ENCODE results near the gene LRRC7.

The LRRC7 gene

GRCh38 chr1:69794831-69795230 is 227.1 kb downstream of the LRRC7 start:
- Histone ChIP-seq H3K27ac (ENCODE audit: insufficient read depth, low read depth, low read length, poor library complexity, severe bottlenecking) (no peak overlapping the region), H3K4me3 (ENCODE audit: insufficient read depth, low read depth, low read length) (no peak overlapping the region), H3K9me3 (ENCODE audit: control insufficient read depth, low read length) (no peaks in the 10 kb centered on the region), H3K4me1 (ENCODE audit: control insufficient read depth, insufficient read depth, low read length) (no peaks in the 10 kb centered on the region), H3K27me3 (ENCODE audit: control insufficient read depth, insufficient read depth, low read length, poor library complexity, severe bottlenecking) (no peaks in the 10 kb centered on the region), H3K36me3 (ENCODE audit: control insufficient read depth, insufficient read depth, low read length) (no peaks in the 10 kb centered on the region)
- WGBS, 2 experiments = 93 to 96% methylated on average over 7 of the region's 7 CpGs

- H3K4me3 ChIP-seq (ENCODE audit: insufficient read depth, low read depth, low read length) = no peak overlapping the region
- 85 to 100% methylated on average over 1 of the region's 2 CpGs for WGBS, 2 experiments
- H3K36me3 ChIP-seq (ENCODE audit: control insufficient read depth, insufficient read depth, low read length) = no peaks in the 10 kb centered on the region
- no peaks in the 10 kb centered on the region for H3K27me3 ChIP-seq (ENCODE audit: control insufficient read depth, insufficient read depth, low read length, poor library complexity, severe bottlenecking)
- H3K4me1 ChIP-seq (ENCODE audit: control insufficient read depth, insufficient read depth, low read length) = no peaks in the 10 kb centered on the region
- no peak overlapping the region for H3K27ac ChIP-seq (ENCODE audit: insufficient read depth, low read depth, low read length, poor library complexity, severe bottlenecking)
- no peaks in the 10 kb centered on the region for H3K9me3 ChIP-seq (ENCODE audit: control insufficient read depth, low read length)
Observed at GRCh38 chr1:69814926-69815325, 247.2 kb downstream of the LRRC7 start.

- Histone ChIP-seq H3K36me3 (ENCODE audit: control insufficient read depth, insufficient read depth, low read length) (no peaks in the 10 kb centered on the region), H3K27ac (ENCODE audit: insufficient read depth, low read depth, low read length, poor library complexity, severe bottlenecking) (no peak overlapping the region), H3K27me3 (ENCODE audit: control insufficient read depth, insufficient read depth, low read length, poor library complexity, severe bottlenecking) (no peaks in the 10 kb centered on the region), H3K4me1 (ENCODE audit: control insufficient read depth, insufficient read depth, low read length) (no peaks in the 10 kb centered on the region), H3K9me3 (ENCODE audit: control insufficient read depth, low read length) (no peaks in the 10 kb centered on the region), H3K4me3 (ENCODE audit: insufficient read depth, low read depth, low read length) (no peak overlapping the region)
Observed at GRCh38 chr1:69824932-69825331, 257.2 kb downstream of the LRRC7 start.

GRCh38 chr1:69827732-69828131 is 260.0 kb downstream of the LRRC7 start:
- WGBS, 2 experiments = 86 to 88% methylated on average over 1 to 2 of the region's 2 CpGs
- no peak overlapping the region for H3K27ac ChIP-seq (ENCODE audit: insufficient read depth, low read depth, low read length, poor library complexity, severe bottlenecking)
- no peaks in the 10 kb centered on the region for H3K27me3 ChIP-seq (ENCODE audit: control insufficient read depth, insufficient read depth, low read length, poor library complexity, severe bottlenecking)
- no peaks in the 10 kb centered on the region for H3K9me3 ChIP-seq (ENCODE audit: control insufficient read depth, low read length)
- H3K4me1 ChIP-seq (ENCODE audit: control insufficient read depth, insufficient read depth, low read length) = no peaks in the 10 kb centered on the region
- H3K36me3 ChIP-seq (ENCODE audit: control insufficient read depth, insufficient read depth, low read length) = no peaks in the 10 kb centered on the region
- H3K4me3 ChIP-seq (ENCODE audit: insufficient read depth, low read depth, low read length) = no peak overlapping the region

GRCh38 chr1:69833536-69833935 is 265.8 kb downstream of the LRRC7 start:
- WGBS, 2 experiments = 89 to 94% methylated on average over 3 of the region's 3 CpGs
- no peak overlapping the region for H3K4me3 ChIP-seq (ENCODE audit: insufficient read depth, low read depth, low read length)
- H3K27ac ChIP-seq (ENCODE audit: insufficient read depth, low read depth, low read length, poor library complexity, severe bottlenecking) = no peak overlapping the region

GRCh38 chr1:69834336-69834735 is 266.6 kb downstream of the LRRC7 start:
- Histone ChIP-seq H3K4me3 (ENCODE audit: insufficient read depth, low read depth, low read length) (no peak overlapping the region), H3K36me3 (ENCODE audit: control insufficient read depth, insufficient read depth, low read length) (no peaks in the 10 kb centered on the region), H3K9me3 (ENCODE audit: control insufficient read depth, low read length) (no peaks in the 10 kb centered on the region), H3K27me3 (ENCODE audit: control insufficient read depth, insufficient read depth, low read length, poor library complexity, severe bottlenecking) (no peaks in the 10 kb centered on the region), H3K4me1 (ENCODE audit: control insufficient read depth, insufficient read depth, low read length) (no peaks in the 10 kb centered on the region), H3K27ac (ENCODE audit: insufficient read depth, low read depth, low read length, poor library complexity, severe bottlenecking) (no peak overlapping the region)
- 71 to 100% methylated on average over 1 of the region's 2 CpGs for WGBS, 2 experiments

More at GRCh38 chr1:69833536-69833935, 265.8 kb downstream of the LRRC7 start:
- Histone ChIP-seq H3K4me1 (ENCODE audit: control insufficient read depth, insufficient read depth, low read length) (no peaks in the 10 kb centered on the region), H3K9me3 (ENCODE audit: control insufficient read depth, low read length) (no peaks in the 10 kb centered on the region), H3K27me3 (ENCODE audit: control insufficient read depth, insufficient read depth, low read length, poor library complexity, severe bottlenecking) (no peaks in the 10 kb centered on the region), H3K36me3 (ENCODE audit: control insufficient read depth, insufficient read depth, low read length) (no peaks in the 10 kb centered on the region)

GRCh38 chr1:69835955-69836354 is 268.2 kb downstream of the LRRC7 start:
- H3K4me3 ChIP-seq (ENCODE audit: insufficient read depth, low read depth, low read length) = no peak overlapping the region
- WGBS, 2 experiments = 71 to 85% methylated on average over 2 of the region's 2 CpGs
- no peaks in the 10 kb centered on the region for H3K27me3 ChIP-seq (ENCODE audit: control insufficient read depth, insufficient read depth, low read length, poor library complexity, severe bottlenecking)
- no peaks in the 10 kb centered on the region for H3K36me3 ChIP-seq (ENCODE audit: control insufficient read depth, insufficient read depth, low read length)
- H3K9me3 ChIP-seq (ENCODE audit: control insufficient read depth, low read length) = no peaks in the 10 kb centered on the region
- H3K4me1 ChIP-seq (ENCODE audit: control insufficient read depth, insufficient read depth, low read length) = no peaks in the 10 kb centered on the region
- H3K27ac ChIP-seq (ENCODE audit: insufficient read depth, low read depth, low read length, poor library complexity, severe bottlenecking) = no peak overlapping the region

- WGBS, 2 experiments = no CpG with 5 or more reads among the region's 1 CpG
- Histone ChIP-seq H3K4me3 (ENCODE audit: insufficient read depth, low read depth, low read length) (no peak overlapping the region), H3K27me3 (ENCODE audit: control insufficient read depth, insufficient read depth, low read length, poor library complexity, severe bottlenecking) (no peaks in the 10 kb centered on the region), H3K27ac (ENCODE audit: insufficient read depth, low read depth, low read length, poor library complexity, severe bottlenecking) (no peak overlapping the region), H3K4me1 (ENCODE audit: control insufficient read depth, insufficient read depth, low read length) (no peaks in the 10 kb centered on the region), H3K9me3 (ENCODE audit: control insufficient read depth, low read length) (no peaks in the 10 kb centered on the region), H3K36me3 (ENCODE audit: control insufficient read depth, insufficient read depth, low read length) (no peaks in the 10 kb centered on the region)
Observed at GRCh38 chr1:69836971-69837636, 269.4 kb downstream of the LRRC7 start.

- Histone ChIP-seq H3K4me3 (ENCODE audit: insufficient read depth, low read depth, low read length) (no peak overlapping the region), H3K27me3 (ENCODE audit: control insufficient read depth, insufficient read depth, low read length, poor library complexity, severe bottlenecking) (no peaks in the 10 kb centered on the region), H3K27ac (ENCODE audit: insufficient read depth, low read depth, low read length, poor library complexity, severe bottlenecking) (no peak overlapping the region), H3K36me3 (ENCODE audit: control insufficient read depth, insufficient read depth, low read length) (no peaks in the 10 kb centered on the region), H3K9me3 (ENCODE audit: control insufficient read depth, low read length) (no peaks in the 10 kb centered on the region), H3K4me1 (ENCODE audit: control insufficient read depth, insufficient read depth, low read length) (no peaks in the 10 kb centered on the region)
- no CpG with 5 or more reads among the region's 1 CpG for WGBS, 2 experiments
Observed at GRCh38 chr1:69842326-69842725, 274.6 kb downstream of the LRRC7 start.

- H3K27me3 ChIP-seq (ENCODE audit: control insufficient read depth, insufficient read depth, low read length, poor library complexity, severe bottlenecking) = no peaks in the 10 kb centered on the region
- no peak overlapping the region for H3K27ac ChIP-seq (ENCODE audit: insufficient read depth, low read depth, low read length, poor library complexity, severe bottlenecking)
- no peaks in the 10 kb centered on the region for H3K4me1 ChIP-seq (ENCODE audit: control insufficient read depth, insufficient read depth, low read length)
- 89 to 100% methylated on average over 1 of the region's 1 CpG for WGBS, 2 experiments
- H3K36me3 ChIP-seq (ENCODE audit: control insufficient read depth, insufficient read depth, low read length) = no peaks in the 10 kb centered on the region
- H3K4me3 ChIP-seq (ENCODE audit: insufficient read depth, low read depth, low read length) = no peak overlapping the region
- no peaks in the 10 kb centered on the region for H3K9me3 ChIP-seq (ENCODE audit: control insufficient read depth, low read length)
Observed at GRCh38 chr1:69845655-69846054, 277.9 kb downstream of the LRRC7 start.

- no peak overlapping the region for H3K4me3 ChIP-seq (ENCODE audit: insufficient read depth, low read depth, low read length)
- H3K27me3 ChIP-seq (ENCODE audit: control insufficient read depth, insufficient read depth, low read length, poor library complexity, severe bottlenecking) = no peaks in the 10 kb centered on the region
- H3K36me3 ChIP-seq (ENCODE audit: control insufficient read depth, insufficient read depth, low read length) = no peaks in the 10 kb centered on the region
- H3K9me3 ChIP-seq (ENCODE audit: control insufficient read depth, low read length) = no peaks in the 10 kb centered on the region
- 68 to 89% methylated on average over 2 to 3 of the region's 3 CpGs for WGBS, 2 experiments
- no peaks in the 10 kb centered on the region for H3K4me1 ChIP-seq (ENCODE audit: control insufficient read depth, insufficient read depth, low read length)
- H3K27ac ChIP-seq (ENCODE audit: insufficient read depth, low read depth, low read length, poor library complexity, severe bottlenecking) = no peak overlapping the region
Observed at GRCh38 chr1:69846267-69846666, 278.5 kb downstream of the LRRC7 start.
